Gastrocnemius medialis (tissue), 4 donors: ENCODE data around the gene SERINC5.

ENCODE experiments used
- POLR2A ChIP-seq, 2 donors: fragments of 450-650 bp; IDR thresholded peaks; one replicate each; pipeline ENCODE4 v1.6.1; 2017; ENCODE audit warnings: antibody characterized with exemption in 2 of 2, mild to moderate bottlenecking in 2 of 2, moderate library complexity in 2 of 2
- TF ChIP-seq, protein P1 (sequence below), 5 experiments: fragments of 450-650 bp in 3 of 5; fragments of 200-600 bp in 2 of 5; sonication (generic) in 2 of 5; IDR thresholded peaks in 4 of 5; conservative IDR thresholded peaks in 1 of 5; 1 replicate in 4 of 5; 2 replicates in 1 of 5; pipeline ENCODE4 v1.5.1; 2016 to 2019; ENCODE audit warnings: antibody characterized with exemption in 5 of 5, mild to moderate bottlenecking in 3 of 5, moderate library complexity in 3 of 5

DNA sequence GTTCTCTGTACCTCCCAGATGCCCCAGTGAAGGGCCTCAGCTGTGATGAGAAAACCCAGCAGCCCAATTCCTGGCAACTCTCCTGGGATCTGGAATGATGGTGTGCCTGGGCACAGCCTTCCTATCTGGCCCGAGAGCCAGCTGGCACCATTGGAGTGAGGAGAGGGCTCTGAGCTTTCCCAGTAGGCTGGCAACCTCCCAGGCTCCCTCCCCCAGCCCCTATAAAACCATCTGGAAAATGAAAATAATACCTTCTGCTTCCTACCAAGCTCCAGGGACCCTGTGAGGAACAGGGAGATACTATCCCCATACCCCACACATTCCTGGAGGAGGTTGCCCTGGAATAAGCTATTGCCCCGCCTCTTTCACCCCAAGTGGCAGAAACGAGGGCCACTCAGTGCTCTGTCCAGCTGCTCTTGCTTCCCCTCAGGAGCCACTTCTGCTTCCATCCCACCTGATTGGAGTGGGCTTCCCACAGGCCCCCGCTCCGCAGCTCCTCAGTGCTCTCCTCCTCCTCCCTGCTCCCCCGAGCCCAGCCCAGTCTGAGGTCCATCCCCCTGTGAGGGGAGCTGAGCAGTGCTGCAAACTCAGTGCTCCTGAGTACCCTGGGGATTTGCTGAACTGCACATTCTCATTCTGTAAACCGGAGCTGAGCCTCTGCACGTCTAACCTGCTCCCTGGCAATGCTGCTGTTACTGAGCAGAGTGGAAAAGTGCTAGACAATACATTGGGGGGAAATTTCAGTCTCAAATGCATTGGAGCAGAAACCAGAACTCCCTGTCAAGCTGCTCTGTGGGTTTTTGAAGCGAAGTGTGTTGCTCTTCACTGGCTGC, 146.0 kb downstream of the SERINC5 start:
- TF ChIP-seq, protein P1, sequence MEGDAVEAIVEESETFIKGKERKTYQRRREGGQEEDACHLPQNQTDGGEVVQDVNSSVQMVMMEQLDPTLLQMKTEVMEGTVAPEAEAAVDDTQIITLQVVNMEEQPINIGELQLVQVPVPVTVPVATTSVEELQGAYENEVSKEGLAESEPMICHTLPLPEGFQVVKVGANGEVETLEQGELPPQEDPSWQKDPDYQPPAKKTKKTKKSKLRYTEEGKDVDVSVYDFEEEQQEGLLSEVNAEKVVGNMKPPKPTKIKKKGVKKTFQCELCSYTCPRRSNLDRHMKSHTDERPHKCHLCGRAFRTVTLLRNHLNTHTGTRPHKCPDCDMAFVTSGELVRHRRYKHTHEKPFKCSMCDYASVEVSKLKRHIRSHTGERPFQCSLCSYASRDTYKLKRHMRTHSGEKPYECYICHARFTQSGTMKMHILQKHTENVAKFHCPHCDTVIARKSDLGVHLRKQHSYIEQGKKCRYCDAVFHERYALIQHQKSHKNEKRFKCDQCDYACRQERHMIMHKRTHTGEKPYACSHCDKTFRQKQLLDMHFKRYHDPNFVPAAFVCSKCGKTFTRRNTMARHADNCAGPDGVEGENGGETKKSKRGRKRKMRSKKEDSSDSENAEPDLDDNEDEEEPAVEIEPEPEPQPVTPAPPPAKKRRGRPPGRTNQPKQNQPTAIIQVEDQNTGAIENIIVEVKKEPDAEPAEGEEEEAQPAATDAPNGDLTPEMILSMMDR (IDR thresholded peaks at IDR 0.05 in 4 of 5, conservative IDR thresholded peaks at IDR 0.05 in 1 of 5) = no peak
- no peak for TF ChIP-seq POLR2A (IDR thresholded peaks at IDR 0.05)
